Frontal cortex (tissue), 4 donors: Measurements from ENCODE around the gene CCNK. TPM values are rescaled to one million over a fixed set of nuclear protein-coding genes. Genes with fewer than 3 reads are reported as not detected.
A peak's percentile ranks its signal among the peaks of the same experiment; 100 is the strongest.

Source experiments
- DNase-seq, 2 donors: peaks; one replicate each; pipeline ENCODE4 v3.0.0; 2012; ENCODE audit warnings: low spot score in 2 of 2
- FAIRE-seq: peaks from 2 replicates; lab custom pipeline; 2012; peaks lifted over from hg19 to GRCh38; lab: Jason Lieb, UNC
- total RNA-seq: library from RNA; depleted of rRNA; stranded (reverse); fragments of >200 nt; gene quantifications from one replicate; pipeline ENCODE4 v1.2.3, GENCODE V29; 2014
- donor health status: control.
- donor health status: control.
- donor health status: control.

Gene CCNK
- total RNA-seq, 1 donor from 2014 or later = 19.2 TPM

DNA sequence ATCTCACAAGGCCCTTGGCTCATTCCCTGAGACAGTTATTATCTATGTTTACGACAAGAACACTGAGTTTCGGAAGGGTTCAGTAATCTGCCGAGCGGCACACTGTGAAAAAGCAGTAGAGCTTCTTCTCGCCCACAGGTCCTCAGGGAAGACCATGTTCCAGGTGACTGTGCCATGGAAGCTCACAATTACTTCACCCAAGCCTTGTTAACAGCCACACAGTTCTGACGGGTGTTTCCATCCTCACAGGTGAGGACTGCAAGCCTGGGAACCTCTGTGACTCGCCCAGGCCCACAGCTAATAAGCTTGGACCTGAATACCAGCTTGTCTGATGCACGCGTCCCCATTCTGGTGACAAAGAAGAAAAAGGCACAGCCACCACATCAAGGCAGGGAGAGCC is 15.9 kb upstream of the CCNK start:
- FAIRE-seq (no peak), DNase-seq (no peak)

DNA sequence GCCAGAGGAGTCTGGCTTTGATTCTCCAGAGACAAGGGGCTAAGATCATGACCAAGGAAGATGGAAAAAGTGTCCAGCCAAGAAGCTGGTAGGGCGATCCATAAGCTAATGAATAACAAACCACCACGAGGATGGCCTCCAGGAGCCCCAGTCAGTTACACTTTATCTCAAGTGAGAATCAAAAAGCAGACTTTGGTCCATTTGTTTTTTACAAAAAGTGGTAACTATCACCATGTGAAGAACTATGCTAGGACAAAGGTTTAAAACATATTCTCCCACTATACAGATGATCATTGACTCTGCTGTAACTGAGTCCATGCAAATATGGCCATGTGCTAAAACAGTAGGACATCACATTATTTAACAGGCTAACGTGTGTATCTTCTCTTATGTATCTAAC is 14.5 kb upstream of the CCNK start:
- DNase-seq = no peak
- no peak for FAIRE-seq

DNA sequence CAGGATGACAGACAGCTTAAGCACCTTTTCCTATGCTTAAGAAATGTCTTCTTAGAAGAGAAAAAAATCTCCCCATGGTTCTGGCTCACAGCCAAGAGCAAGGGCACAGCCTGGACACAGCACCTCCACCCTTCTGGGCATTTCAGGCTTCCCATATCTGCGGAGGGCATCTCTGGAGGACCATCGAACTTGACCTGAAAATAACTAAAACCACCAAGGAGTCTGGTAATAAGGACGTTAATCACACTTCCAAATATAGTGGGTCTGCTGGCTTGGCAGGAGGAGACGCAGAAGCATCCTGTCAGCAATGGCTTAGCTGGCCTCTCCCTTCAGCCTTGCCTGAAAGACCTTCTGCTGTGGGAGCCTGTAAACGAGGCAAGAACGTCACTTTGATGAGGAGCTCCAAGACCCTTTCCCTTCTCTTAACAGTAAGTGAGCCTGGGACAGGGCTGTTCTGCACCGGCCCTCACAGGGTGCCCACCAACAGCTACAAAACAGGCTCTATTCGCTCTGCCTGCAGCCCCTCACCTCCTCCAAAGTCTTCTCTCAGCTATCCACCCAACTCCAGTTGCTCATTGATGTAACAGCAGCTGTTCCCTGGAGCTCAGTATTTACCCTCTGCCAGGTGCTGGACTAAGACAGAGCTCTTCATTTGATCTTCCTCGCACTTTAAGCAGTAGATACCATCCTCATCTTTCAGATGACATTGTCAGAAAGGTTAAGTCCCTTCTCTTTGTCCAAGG is 13.7 kb upstream of the CCNK start:
- FAIRE-seq (no peak), DNase-seq (no peak)

DNA sequence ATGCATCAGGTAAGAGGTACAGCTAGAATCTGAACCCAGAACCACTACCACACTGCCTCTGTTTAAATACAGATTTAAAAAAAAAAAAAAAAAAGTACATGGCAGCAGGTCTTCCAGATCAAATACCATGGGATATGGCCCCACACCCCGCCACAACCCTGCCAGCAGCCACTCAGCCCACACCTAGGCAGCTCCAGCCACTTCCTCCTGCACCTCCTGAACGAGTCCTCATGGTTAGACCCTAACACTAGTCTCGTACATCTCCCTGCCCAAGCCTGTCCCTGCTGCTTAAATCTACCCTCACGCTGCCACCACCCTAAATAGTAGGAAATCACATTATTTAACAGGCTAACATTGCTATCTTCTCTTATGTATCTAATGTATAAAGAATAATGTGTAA is 13.1 kb upstream of the CCNK start:
- no peak for FAIRE-seq
- DNase-seq = no peak

DNA sequence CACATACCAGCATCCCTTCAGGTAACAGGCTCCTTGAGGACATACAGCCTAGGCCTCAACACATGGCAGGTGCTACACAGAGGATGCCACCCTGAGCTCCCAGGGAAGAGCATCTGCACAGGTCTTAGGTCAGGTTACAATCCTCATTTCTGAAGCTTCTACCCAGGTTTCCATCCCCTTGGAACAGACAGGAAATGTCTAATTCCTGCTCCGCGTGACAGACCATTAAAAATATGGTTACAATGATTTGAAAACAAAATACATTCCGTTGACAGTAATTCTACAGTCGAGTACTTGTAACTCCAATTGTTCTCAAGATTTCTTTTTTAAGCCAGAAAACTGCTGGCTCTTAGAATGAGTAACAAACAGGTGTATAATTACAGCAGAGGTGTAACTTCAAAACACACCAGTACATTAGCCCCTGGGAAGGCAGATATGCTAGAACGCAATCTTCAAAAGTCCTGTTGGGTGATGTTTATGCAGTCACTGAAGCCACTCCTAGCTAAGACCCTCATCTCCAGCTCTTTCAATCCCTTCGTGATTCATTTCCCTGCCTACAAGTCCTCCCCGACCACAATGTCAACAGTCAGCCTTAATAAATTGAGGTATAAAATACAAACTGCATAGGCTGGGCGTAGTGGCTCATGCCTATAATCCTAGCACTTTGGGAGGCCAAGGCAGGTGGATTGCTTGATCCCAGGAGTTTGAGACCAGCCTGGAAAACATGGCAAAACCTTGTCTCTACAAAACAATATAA is 12.2 kb upstream of the CCNK start:
- DNase-seq (no peak), FAIRE-seq (no peak)

DNA sequence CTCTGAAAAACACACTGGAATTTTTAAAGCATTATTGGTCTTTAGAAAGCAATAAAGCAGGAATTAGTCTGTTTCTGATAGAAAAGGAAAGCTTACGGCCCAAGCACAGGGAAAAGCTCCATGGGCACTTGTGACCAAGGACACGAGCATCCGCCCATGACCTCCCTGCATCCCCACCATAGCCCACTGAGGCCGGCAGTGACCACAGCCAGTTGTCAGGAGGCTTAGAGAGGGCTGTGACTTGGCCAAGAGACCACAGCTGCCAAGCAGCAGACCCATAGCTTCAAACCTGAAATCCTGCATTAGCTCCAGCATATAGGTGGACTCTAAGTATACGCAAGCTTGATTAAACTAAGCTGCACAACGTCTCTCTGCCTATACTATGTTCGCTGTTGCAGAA is 9.5 kb upstream of the CCNK start:
- FAIRE-seq (no peak), DNase-seq (no peak)

DNA sequence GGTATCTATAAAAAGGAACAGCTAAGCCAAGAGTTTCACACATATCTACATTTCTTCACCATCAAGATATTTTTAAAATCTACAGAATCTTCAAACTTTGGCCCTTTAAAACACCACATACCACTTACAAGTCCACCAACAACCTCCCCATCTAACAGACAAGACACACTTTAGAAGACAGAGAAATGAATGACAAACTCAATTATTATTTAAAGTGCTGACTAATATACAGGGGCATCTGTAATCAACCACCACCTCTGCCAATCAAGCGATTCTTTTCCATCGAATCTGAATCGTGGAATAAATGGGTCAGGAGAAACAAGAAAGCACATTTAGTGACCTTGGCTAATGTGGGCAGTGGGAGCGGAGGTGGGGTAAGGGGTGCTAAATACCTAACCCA is 8.3 kb upstream of the CCNK start:
- no peak for FAIRE-seq
- DNase-seq = no peak

DNA sequence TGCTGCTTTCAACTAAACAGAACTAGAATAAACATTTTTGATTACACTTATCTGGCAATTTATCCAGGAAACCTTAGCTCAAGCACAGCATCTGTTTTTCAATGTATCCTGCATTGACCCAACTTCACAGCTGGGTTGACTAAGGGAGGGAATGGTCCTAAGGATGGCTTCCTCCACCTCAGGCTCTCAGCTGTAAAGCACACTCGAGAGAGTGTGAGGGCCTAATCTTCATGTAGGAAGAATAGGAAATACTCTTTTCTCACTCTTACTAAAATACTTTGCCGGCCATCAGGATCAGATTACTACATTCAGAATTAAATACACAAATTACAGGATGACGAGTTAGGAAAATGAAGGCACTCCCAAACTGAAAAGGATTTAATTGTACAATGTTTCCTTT is 7.8 kb upstream of the CCNK start:
- FAIRE-seq (no peak), DNase-seq (no peak)

DNA sequence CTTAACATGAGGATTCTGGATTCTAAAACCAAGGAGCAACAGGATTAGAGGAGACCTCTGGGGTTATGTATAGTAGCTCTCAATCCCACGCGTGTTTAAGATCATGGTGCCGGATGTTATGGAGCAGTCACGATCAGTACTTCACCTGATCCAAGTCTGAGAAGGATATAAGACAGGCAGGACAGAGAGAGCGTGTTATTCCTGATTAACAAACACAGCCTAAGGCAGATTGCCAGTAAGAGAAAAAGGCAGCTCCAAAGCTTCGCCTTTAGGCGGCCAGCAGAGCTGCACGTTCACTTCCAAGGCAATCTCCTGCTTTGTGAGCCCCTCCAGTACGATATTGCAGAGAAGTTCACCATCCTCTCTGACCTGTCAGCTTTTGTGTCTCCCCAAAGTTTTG is 6.0 kb upstream of the CCNK start:
- FAIRE-seq (no peak), DNase-seq (no peak)

DNA sequence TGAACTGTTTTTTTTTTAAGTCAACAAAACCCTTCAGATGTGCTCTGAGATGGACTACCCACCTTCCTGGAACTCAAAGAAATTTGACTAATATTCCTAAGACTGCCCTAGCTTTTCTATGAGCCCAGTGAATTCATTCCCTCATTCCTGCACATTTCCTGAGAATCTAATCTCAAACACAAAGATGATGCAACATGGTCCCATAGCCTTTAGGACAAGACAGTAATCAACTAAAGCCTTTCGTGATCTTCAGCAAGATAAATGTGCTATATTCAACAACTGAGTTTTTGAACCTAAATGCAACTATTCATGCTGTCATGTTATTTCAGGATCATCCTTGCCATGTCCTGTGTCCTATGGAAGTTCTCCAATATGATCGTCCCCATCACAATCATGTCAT is 5.5 kb upstream of the CCNK start:
- FAIRE-seq (no peak), DNase-seq (no peak)

DNA sequence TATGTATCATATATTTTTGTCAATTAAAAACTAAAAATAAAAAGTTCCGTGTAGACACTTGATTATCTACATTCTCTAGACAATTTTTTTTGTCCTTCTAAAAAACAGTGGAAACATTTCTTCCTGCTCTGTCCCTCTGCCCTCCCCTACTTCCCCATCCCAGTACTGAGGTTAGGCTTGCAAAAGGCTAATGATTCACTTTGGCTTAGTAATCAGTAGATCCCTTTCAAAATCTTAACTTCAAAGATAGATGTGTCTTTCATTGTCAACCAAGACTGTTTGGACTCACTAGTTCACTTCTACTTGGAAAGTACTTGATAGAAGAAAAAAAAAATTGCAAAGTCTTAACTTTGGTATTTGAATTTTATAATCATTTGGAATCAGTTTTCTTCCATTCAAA is 4.3 kb upstream of the CCNK start:
- DNase-seq (no peak), FAIRE-seq (no peak)

DNA sequence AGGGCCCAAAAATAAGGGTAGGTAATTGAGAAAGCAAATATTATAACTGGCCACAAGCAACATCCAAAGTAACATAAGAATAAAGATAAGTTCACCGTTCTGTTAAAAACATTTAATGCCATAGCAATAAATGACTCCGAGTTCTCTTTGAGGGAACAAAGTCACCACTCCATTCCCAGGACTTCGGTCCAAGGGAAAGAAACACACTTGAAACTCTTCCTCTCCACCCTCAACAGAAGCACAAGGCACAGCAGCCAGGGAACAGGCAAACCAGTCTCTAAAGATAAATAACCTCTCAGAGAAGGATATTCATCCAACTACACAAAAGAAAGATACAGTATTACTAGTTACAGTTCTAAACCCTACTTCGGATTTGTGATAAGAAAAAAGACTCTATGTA is 3.1 kb upstream of the CCNK start:
- DNase-seq = no peak
- FAIRE-seq = no peak

DNA sequence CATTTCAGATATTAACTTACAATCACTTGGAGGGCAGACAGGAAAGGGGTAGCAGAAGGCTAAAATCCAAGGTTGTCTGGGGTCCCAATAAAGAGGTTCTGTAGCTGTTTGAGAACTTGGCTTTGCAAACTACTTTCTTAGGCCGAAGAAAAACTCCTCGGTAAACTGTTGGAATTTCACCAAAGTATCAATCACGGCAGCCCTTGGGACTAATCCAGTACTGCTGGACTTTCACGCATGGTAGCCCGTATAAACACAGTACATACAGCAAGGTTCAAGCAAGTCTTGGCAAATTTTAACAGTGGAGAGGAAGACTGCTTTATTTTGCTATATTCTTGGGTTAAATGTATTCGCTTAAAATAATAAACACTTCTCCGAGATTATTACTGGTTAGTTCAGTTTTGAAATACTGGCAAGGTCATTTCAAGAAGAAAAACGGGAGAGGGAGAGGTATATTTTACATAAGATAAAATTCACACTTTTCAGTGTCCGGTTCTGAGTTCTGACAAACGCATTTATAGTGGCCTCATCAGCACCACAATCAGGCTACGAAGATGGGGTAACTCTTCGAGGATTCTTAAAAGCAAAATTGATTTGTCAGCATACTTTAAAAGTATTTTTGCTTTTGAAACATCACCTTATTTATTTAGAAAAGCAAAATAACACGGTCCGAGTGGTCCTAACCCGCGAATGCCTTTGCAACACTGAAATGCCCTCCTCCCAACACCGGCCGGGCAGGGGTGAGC is 1.9 kb upstream of the CCNK start:
- DNase-seq (no peak), FAIRE-seq (no peak)

DNA sequence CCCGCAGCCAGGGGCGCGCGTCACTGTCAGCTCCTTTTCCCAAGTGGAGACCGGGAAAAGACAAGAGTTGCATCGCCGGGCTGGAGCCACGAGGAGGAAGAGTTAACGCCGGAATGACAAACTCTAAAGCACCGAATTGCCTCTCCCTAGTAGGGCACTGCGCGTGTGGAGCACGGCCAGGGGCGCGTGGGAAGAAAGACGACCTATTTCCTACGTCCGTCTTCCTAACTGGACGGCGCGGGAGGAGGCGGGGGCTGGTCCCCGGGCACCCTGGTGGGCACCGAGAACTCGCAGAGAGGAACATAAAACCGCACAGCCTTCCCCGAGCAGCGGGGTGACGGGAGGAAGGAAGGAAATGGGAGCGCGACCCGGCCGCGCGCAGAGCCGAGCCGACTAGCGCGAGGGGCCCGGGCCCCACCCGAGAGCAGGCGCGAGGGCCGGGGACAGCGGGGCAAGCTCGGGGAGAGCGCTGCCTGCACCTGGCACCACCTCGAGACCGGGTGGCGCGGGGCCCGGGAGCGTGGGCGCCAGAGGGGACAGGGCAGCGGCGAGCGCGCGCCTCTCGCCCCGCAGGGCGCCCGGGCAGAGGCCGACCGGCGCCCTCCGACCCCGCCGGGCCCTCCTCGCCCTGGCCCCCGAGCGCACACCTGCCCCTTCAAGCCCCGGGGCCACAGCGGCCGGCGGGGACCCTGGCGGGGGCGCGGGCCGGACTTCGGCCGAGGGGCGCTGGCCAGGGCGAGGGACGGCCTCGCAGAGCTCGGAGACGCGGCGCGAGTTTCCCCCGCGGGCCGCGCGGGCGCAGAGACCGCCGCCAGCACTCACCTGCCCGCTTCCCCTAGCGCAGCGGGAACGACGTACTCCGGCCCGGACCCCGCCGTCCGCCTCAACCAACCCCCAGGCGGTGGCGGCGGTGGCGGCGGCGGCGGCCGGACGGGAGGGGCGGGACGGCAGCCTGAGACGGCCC is 1.0 kb upstream of the CCNK start, which contains the start of gene SETD3:
Gene SETD3, minus strand, starts transcription at position 954 of the 964 bp plus-strand sequence. CDS start 15,054 bp downstream, outside the sequence.
- DNase-seq = peak; percentile 22 to 55

DNA sequence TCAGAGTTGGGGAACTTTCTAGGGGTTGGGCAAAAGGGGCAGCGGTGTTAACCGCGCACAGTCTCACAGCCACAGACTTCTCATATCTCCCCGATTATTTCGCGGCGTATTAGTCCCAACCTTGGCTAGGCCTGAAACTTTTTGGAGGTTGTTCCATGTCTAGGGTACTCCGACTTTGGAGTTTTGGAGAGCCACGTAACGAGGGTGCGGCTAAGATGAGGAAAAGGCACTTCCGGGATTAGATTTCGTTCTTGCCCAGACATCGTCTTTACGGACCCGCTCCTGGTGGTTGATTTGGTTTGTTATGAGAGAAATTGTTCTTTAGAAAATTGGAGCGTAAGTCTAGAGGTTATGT is 513 bp downstream of the CCNK start:
- FAIRE-seq (no peak), DNase-seq (no peak)

More for the DNA sequence above, 1.0 kb upstream of the CCNK start, which contains the start of gene SETD3:
- FAIRE-seq = no peak

DNA sequence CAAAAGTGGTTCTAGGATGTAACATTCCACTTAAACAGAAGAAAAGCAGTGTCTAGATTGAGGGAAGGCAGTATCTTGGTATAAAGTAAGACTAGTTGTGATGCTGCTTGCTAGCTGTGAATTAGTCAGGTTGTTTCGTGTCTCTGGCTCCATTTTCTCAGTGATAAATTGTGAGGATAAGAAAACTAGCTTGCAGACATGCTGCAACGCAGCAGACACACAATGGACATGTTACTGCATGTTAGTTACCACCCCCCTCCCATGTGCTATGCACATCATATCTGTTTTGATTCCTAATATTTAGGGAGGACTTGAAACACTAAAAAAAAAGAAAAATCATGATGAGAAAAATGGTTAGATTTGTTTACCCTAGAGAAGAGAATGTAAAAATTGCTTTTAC is 2.9 kb downstream of the CCNK start:
- DNase-seq (no peak), FAIRE-seq (no peak)

DNA sequence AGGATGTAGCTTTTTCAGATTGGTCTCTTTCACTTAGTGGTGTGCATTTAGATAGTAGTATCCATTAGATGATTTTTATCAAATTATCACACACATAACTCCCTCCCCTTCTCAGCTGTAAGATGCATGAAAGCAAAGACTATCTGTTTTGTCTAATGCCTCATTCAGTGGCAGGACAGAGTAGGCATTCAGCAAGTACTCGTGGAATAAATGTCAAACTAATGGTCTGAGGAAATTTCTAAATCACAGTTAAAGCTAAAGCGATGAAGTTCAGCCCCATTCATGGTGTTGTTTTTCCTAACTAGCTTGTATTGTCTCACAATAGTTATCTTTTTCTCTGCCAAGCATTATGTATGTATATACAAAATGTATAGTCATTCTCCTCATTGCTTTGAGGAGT is 16.1 kb downstream of the CCNK start:
- FAIRE-seq = no peak

DNA sequence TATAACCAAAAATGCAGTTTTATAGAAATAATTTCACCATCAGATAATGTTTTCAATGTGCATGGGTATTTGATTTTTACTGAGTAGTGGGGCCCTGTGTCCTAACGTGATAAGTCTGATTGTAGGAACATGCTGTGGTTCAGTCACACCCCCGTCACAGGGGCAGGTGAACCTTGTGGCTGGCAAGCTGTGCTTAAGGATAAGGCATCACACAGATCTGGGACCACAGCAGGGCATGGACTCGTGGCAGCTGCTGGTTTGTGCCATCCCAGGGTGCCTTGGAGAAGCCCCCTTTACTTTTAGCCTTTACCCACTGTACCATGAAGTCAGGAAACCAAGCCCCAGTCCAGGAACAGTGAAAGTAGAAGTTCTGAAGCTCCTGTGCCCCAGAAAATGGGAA is 16.7 kb downstream of the CCNK start:
- DNase-seq (no peak), FAIRE-seq (no peak)

More for the DNA sequence above, 16.1 kb downstream of the CCNK start:
- DNase-seq = no peak

DNA sequence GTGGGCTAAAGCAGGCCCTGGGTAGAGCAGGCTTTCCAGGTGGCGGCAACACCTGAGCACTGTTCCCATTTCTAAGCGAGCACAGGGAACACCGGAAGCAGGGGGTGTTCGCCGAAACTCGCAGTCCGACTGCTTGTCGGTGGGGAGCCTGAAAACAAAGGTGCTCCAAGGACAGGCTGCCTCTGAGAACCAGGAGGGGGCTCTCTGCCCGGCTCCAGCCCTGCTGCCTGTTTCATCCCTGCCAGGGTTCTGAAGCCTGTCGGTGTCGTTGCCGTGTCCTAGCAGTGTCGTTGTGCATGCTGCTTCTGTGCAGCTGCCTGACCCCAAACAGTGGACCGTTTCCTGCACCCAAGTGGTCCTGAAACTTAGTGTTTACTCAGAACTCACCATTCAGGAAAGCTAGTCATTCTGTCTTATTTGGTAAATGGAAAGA is 21.8 kb downstream of the CCNK start:
- FAIRE-seq (no peak), DNase-seq (no peak)
